ENCODE results near the gene NECTIN4. TPM values are rescaled to one million over a fixed set of nuclear protein-coding genes. Genes with fewer than 3 reads are reported as not detected.

The NECTIN4 gene
- total RNA-seq, 1 experiment from 2014 or later, result 8.8 TPM

DNA sequence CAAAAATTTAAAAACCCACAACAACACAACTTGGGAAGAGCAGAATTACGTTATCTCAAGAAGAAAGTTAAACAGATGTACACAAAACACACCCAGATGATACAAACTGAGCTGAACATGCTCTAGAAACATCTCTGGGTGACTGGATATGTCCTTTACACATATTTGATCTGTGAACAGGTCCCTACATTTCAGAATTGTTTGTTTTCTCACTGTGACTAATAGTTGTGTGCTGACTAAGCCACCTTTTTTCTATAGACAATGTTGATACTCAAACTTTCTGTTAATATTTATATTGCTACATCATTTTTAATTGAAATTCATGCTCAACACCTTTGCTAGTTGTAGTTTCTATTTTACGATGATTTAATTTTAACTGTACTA, 67.4 kb downstream of the NECTIN4 start:
- Histone ChIP-seq H3F3A (ENCODE audit: insufficient read depth, low read depth) (peaks cover 46% of the 10 kb centered on the region), H3K27me3 (ENCODE audit: insufficient read depth, low read depth) (no peaks in the 10 kb centered on the region), H3K79me2 (ENCODE audit: low read depth) (peaks cover 44% of the 10 kb centered on the region), H4K20me1 (ENCODE audit: insufficient read depth) (peaks cover 28% of the 10 kb centered on the region), H3K9me2 (ENCODE audit: insufficient read depth) (no peaks in the 10 kb centered on the region), H3K27ac (peak overlapping the region; percentile 97), H2AFZ (no peak overlapping the region), H3K4me3 (peak overlapping the region; percentile 59), H3K9me3 (ENCODE audit: insufficient read depth, low read depth) (no peaks in the 10 kb centered on the region), H3K4me1 (replicated peaks; ENCODE audit: insufficient read depth) (peaks cover 45% of the 10 kb centered on the region), H3K36me3 (ENCODE audit: low read depth) (no peaks in the 10 kb centered on the region), H3K4me2 (peak overlapping the region; percentile 91)
- POLR2A ChIA-PET (ENCODE audit: unreplicated experiment), result interaction anchor here (1.0 to 1.9 kb wide), 2 partner anchors 17 to 24 kb away, joined by 3 to 8 read pairs; partner anchors contain the start of genes TSTD1 and USF1
- DNase-seq, result peak in 1 of 2 experiments; percentile 85
- no TSS peak for BruUV-seq (replicated peaks)
- intact Hi-C loops (cut with micrococcal nuclease; ENCODE audit: unreplicated experiment), result loop anchor here (2.0 kb wide), 2 partner anchors 17 to 25 kb away; partner anchors contain the start of gene TSTD1
- CTCF ChIA-PET, result interaction anchor here (1.0 kb wide), 1 partner anchor 24 kb away, joined by 3 read pairs; no protein-coding TSS in a partner anchor
- no peak for TF ChIP-seq EZH2 (IDR thresholded peaks at IDR 0.05; ENCODE audit: low read depth)
- TF ChIP-seq, protein P1, sequence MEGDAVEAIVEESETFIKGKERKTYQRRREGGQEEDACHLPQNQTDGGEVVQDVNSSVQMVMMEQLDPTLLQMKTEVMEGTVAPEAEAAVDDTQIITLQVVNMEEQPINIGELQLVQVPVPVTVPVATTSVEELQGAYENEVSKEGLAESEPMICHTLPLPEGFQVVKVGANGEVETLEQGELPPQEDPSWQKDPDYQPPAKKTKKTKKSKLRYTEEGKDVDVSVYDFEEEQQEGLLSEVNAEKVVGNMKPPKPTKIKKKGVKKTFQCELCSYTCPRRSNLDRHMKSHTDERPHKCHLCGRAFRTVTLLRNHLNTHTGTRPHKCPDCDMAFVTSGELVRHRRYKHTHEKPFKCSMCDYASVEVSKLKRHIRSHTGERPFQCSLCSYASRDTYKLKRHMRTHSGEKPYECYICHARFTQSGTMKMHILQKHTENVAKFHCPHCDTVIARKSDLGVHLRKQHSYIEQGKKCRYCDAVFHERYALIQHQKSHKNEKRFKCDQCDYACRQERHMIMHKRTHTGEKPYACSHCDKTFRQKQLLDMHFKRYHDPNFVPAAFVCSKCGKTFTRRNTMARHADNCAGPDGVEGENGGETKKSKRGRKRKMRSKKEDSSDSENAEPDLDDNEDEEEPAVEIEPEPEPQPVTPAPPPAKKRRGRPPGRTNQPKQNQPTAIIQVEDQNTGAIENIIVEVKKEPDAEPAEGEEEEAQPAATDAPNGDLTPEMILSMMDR (conservative IDR thresholded peaks at IDR 0.05), result no peak

DNA sequence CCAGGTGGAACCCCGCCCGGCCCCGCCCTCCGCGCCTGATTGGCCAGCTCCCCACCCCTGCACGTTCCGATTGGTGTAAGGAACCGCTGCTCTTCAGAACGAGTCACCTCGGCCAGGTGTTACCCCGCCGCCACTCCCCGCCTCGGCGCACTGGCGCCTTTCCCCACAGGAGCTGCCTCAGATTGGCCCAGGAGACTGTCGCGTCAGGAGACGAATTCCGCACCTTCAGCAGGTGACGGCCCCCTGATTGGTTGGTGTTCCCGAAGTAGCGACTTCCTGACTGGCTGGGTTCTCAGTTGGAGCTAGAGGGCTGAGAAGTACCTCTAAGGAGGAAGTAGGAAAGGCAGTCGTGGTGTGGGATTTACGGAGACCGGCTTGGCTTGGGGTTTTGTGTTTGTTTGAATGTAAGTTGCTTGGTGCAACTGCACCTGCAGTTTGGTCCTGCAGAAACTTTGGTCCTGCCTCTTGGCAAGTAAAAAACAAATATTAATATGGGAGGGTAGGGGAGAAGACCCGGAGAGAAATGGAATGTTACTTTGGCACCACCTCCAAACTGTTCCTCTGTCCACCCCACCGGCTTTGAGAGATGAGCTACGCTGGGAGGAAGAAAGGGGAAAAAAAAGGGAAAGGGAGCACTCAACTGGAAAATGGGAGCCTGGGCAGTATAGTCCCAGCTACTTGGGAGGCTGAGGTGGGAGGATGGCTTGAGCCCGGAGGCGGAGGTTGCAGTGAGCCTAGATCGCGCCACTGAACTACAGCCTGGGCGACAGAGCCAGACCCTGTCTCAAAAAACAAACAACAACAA, 68.0 kb downstream of the NECTIN4 start:
- peak overlapping the region; percentile 97 for H3K27ac ChIP-seq
- peaks cover 46% of the 10 kb centered on the region for H3F3A ChIP-seq (ENCODE audit: insufficient read depth, low read depth)
- peak; percentile 99 for DNase-seq
- H4K20me1 ChIP-seq (ENCODE audit: insufficient read depth), result peaks cover 28% of the 10 kb centered on the region
- peak overlapping the region; percentile 93 for H3K4me3 ChIP-seq
- H3K4me1 ChIP-seq (replicated peaks; ENCODE audit: insufficient read depth), result peaks cover 49% of the 10 kb centered on the region
- H2AFZ ChIP-seq, result no peak overlapping the region
- intact Hi-C loops (cut with micrococcal nuclease; ENCODE audit: unreplicated experiment), result loop anchor here (2.0 kb wide), 2 partner anchors 17 to 25 kb away; partner anchors contain the start of gene TSTD1
- H3K79me2 ChIP-seq (ENCODE audit: low read depth), result peaks cover 50% of the 10 kb centered on the region
- H3K36me3 ChIP-seq (ENCODE audit: low read depth), result no peaks in the 10 kb centered on the region
- peak overlapping the region; percentile 93 for H3K4me2 ChIP-seq
- no peaks in the 10 kb centered on the region for H3K9me3 ChIP-seq (ENCODE audit: insufficient read depth, low read depth)
- ChIA-PET CTCF (interaction anchor here (0.6 to 1.3 kb wide), 6 partner anchors 17 to 241 kb away, joined by 3 to 6 read pairs (median 4); partner anchors contain the start of genes NECTIN4 and TSTD1), POLR2A (ENCODE audit: unreplicated experiment) (interaction anchor here (0.6 to 1.9 kb wide), 13 partner anchors 9 to 939 kb away, joined by 3 to 24 read pairs (median 4); partner anchors contain the start of genes NECTIN4, TSTD1 and USF1)
- no peaks in the 10 kb centered on the region for H3K9me2 ChIP-seq (ENCODE audit: insufficient read depth)
- TSS peak; percentile 93 for BruUV-seq (replicated peaks)
- TF ChIP-seq, protein P1 (conservative IDR thresholded peaks at IDR 0.05), result no peak
- no peak for TF ChIP-seq EZH2 (IDR thresholded peaks at IDR 0.05; ENCODE audit: low read depth)
- no peaks in the 10 kb centered on the region for H3K27me3 ChIP-seq (ENCODE audit: insufficient read depth, low read depth)

Other genes starting within 250 kb of the NECTIN4 start
- not detected in 2 replicates for gene CD244, start 226.7 kb downstream of the NECTIN4 start, total RNA-seq (2021)
- gene ITLN1, start 204.4 kb downstream of the NECTIN4 start, total RNA-seq (2021), result not detected in 2 replicates
- gene ITLN2, start 134.7 kb downstream of the NECTIN4 start, total RNA-seq (2021), result not detected in 2 replicates
- 99.9 and 117 TPM in 2 replicates for gene F11R, start 68.4 kb downstream of the NECTIN4 start, total RNA-seq (2021)
- gene TSTD1, start 50.6 kb downstream of the NECTIN4 start, total RNA-seq (2021), result 51.4 and 70.8 TPM in 2 replicates
- gene USF1, start 43.6 kb downstream of the NECTIN4 start, total RNA-seq (2021), result 34.8 and 43.2 TPM in 2 replicates
- gene ARHGAP30, start 19.7 kb downstream of the NECTIN4 start, total RNA-seq (2021), result 0.46 and 0.65 TPM in 2 replicates
- gene KLHDC9, start 8.8 kb upstream of the NECTIN4 start, total RNA-seq (2021), result 5.6 and 7.4 TPM in 2 replicates
- 68.2 and 74.4 TPM in 2 replicates for gene PFDN2, start 28.5 kb upstream of the NECTIN4 start, total RNA-seq (2021)
- 25.9 and 26.8 TPM in 2 replicates for gene NIT1, start 28.5 kb upstream of the NECTIN4 start, total RNA-seq (2021)
- gene DEDD, start 43.1 kb upstream of the NECTIN4 start, total RNA-seq (2021), result 26.7 and 29.8 TPM in 2 replicates
- 74.2 and 74.9 TPM in 2 replicates for gene UFC1, start 64.4 kb upstream of the NECTIN4 start, total RNA-seq (2021)
- 32.3 and 34.8 TPM in 2 replicates for gene USP21, start 69.9 kb upstream of the NECTIN4 start, total RNA-seq (2021)
- gene PPOX, start 76.9 kb upstream of the NECTIN4 start, total RNA-seq (2021), result 23.1 and 26.4 TPM in 2 replicates
- 35.5 and 47.8 TPM in 2 replicates for gene B4GALT3, start 87.9 kb upstream of the NECTIN4 start, total RNA-seq (2021)
- gene ADAMTS4, start 109.5 kb upstream of the NECTIN4 start, total RNA-seq (2021), result 0.08 TPM in 1 of 2 replicates, not detected in the other
- 99.5 and 107 TPM in 2 replicates for gene NDUFS2, start 112.8 kb upstream of the NECTIN4 start, total RNA-seq (2021)
- 1.3 TPM in 1 of 2 replicates, not detected in the other for gene FCER1G, start 125.7 kb upstream of the NECTIN4 start, total RNA-seq (2021)
- not detected in 2 replicates for gene APOA2, start 134.1 kb upstream of the NECTIN4 start, total RNA-seq (2021)
- 4.3 and 6.7 TPM in 2 replicates for gene TOMM40L, start 136.5 kb upstream of the NECTIN4 start, total RNA-seq (2021)
- gene NR1I3, start 148.6 kb upstream of the NECTIN4 start, total RNA-seq (2021), result not detected in 2 replicates
- not detected in 2 replicates for gene PCP4L1, start 169.2 kb upstream of the NECTIN4 start, total RNA-seq (2021)
- gene MPZ, start 220.4 kb upstream of the NECTIN4 start, total RNA-seq (2021), result 0.39 and 0.43 TPM in 2 replicates
- 215 and 216 TPM in 2 replicates for gene SDHC, start 224.8 kb upstream of the NECTIN4 start, total RNA-seq (2021)